Limb (tissue), 2 donors: ENCODE measurements around the gene CFAP119.

Experiments used
- DNase-seq, 2 donors: peaks; one replicate each; pipeline ENCODE4 v3.0.0-alpha.2; 2016; ENCODE audit errors: extremely low spot score in 2 of 2

Gene CFAP119

DNA sequence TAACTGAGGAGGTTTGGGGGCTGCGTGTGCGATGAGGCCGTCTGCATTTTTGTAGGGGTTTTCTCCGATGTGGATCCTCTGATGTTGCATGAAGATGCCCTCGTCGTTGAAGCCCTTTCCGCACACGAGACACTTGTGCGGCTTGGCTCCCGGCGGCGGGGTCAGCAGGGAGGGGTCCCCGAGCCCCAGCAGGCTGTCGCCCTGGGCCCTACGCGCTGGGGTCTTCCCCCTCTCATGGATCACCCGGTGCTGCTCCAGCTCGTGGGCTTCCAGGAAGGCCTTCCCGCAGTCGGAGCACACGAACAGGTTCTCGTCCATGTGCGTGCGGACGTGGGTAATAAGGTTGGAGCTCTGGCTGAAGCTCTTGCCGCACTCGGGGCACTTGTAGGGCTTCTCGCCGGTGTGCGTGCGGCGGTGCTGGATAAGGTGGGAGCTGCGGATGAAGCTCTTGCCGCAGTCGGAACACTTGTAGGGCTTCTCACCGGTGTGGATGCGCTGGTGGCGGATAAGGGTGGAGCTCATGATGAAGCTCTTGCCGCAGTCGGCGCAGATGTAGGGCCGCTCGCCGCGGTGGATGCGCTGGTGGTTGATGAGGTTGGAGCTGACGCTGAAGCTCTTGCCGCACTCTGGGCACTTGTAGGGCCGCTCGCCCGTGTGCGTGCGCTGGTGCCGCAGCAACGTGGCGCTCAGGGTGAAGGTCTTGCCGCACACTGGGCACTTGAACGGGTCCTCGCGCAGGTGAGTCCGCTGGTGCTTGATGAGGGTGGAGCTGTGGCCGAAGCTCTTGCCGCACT is 20.8 kb upstream of the CFAP119 start:
- DNase-seq: no peak

DNA sequence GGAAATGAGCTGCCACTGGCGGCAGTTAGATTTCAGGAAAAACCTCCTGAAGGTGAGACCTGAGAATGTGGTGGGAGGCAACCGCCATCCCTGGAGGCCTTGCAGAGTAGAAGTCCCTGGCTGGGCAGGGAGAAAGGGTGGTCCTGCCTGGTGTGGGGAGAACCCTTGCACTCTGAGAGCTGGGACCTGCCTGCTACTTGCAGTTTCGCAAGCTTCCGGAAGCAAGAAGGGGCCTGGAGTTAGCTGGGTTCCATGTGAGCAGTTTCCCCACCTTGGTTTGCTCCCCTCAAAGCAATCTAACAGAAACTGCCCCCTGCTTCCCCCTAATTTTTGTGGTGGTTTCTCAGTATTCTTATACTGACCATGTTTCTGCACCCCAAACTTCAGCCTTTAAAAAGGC is 18.7 kb upstream of the CFAP119 start:
- no peak for DNase-seq

GRCh38 chr16:30780021-30780420 is 18.2 kb upstream of the CFAP119 start:
- DNase-seq: no peak

DNA sequence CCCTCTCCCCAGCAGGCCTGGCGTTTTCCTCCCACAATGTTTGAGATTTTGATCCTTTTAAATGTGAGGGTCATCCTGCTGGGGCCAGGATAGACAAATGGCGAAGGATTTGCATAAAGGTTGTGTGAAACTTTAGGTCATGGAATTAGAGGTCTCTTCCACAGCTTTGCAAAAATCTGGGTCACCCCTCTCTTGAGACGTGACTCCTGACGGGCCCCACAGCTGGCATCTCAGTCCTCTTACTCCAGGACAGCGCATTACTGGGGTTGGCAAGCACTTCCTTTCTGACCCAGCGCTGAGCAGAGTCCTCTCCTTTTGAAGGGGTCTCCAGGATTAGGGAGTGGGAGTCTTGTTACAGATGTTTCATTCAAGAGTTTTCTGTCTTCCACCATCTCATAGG is 17.7 kb upstream of the CFAP119 start:
- DNase-seq: no peak

DNA sequence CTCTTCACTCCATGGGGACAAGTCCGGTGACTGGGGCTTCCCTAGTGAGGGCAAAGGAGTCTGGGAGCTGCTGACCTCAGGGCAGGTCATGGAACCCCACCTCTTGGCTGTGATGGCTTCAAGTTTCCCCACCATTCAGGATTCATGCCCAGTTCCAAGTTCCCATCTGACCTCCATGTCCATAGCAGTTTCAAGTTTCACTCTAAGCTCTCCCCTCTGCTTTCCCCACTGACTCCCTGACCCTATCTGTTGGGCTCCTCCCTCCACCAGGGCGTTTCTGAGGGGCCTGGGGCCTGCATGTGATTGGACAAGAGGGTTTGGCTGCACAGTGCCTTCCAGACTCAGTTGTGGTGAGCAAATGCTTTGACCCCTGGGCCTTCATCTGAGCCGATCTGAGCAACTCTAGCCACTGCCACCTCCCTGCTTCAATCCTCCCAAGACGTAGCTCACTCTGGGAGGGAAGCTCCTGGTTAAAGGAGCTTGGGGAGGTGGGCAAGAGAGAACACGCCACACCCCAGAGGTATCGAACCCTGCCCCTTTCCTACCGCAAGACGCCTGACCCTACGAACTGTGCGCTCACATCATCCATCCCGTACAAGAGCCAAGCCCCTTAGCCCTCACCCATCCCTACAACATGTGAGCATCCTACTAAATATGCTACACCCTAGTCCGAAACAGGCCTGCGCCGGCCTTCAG is 16.8 kb upstream of the CFAP119 start:
- DNase-seq: peak in 1 of 2 donors; percentile 26

GRCh38 chr16:30777591-30778297 is 15.9 kb upstream of the CFAP119 start:
- DNase-seq: peak in 1 of 2 donors; percentile 29

DNA sequence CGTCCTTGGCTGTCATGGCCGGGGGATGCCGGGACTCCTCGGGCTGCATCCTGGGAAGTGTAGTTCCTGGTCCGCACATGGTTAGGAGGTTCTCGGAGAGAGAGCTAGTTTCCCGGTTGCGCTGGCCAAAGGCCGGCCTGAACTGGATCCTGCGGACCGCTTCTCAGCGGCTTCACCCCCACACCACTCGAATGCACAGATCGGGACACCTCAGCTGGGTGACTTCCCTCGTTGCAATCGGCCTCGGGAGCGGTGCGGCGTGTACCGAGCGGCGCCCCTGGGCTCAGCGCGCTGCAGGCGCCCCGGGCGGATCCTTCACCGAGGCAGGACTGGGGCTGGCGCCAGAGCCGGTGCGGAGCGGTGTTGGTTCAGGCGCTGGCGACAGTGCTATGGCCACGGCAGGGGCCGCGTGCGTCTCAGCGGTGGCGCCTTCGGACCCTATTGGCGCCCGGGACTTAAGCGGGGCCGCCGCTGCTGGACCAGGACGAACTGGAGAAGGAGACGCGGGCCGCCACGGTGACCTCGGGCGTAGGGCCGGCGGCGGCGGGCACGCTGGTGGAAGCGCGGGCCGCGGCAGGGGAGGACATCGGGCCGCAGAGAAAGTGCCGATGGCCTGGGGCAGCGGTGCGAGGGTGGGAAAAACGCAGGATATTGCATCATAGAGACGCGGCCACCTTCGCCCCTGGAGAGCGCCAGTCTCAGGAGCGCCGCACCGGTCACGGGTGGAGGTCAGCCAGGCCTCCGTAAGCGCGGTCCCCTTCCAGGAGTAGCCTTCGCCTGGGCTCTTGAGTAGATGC is 13.7 kb upstream of the CFAP119 start:
- DNase-seq: peak; percentile 86 to 89

DNA sequence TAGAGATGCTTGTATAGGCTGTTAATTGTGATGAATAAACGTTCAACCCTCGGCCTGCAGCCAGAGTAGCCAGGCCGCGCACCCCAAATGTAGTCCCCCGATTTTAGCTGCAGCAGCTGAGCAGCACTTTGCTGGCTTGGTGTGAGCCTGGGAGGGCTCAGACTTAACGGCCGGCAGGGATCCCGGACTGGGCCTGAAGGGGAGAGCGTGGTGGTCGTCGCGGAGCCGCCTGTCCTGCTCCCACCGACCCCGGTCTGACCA is 13.2 kb upstream of the CFAP119 start:
- no peak for DNase-seq

DNA sequence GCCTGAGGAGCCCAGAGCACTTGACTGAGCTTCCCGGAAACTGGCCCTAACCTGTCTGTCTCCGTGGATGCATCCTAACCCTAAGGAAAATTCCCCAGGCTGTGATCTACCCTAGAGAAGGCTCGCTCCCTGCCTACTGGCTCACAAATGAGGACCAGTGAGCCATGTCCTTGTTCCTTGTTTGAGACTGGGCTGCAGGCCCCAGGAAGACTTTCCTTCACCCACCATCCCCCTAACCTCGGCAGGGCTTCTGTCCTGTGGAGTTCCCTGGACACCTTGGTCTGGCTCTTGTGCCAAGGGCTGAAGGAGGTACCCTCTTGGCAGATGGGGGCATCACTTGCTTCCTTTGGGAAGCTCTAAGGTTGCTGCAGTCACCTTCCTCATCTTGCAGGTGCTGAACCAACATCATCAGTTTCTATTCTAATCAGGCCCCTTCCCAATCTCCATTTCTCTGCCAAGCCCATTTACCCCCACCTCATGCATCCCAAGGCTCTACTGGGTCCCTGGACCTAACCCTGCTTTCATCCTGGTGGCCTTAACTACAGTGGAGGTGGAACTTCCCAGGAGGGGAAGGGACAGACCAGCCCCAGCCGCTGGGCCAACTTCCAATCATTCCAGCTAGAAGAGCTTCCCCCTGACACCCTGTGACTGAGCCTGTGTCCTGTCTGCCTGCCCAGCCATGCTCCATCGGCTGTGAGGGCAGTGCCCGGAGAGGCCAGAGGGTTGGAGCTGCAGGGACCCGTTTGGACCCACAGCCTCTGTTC is 12.7 kb upstream of the CFAP119 start:
- DNase-seq: peak in 1 of 2 donors; percentile 26

GRCh38 chr16:30773826-30774225 is 12.0 kb upstream of the CFAP119 start:
- peak in 1 of 2 donors; percentile 32 for DNase-seq

DNA sequence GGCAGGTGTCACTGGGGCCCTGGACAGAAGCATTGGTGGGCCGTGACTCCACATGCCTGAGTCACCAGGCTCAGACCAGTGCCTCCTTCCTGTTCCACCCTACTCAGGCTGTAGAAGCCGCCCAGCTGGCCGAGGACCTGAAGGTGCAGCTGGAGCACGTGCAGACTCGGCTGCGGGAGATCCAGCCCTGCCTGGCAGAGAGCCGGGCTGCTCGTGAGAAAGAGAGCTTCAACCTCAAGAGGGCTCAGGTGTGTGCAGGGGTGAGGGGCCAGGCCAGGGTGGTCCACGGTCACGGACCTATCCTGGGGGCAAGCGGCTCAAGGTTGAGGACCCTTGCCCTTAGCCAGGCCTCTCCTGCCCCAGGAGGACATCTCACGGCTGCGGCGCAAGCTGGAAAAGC is 9.9 kb upstream of the CFAP119 start:
- DNase-seq: peak in 1 of 2 donors; percentile 21

- DNase-seq: no peak
Observed at GRCh38 chr16:30769379-30770089, 7.7 kb upstream of the CFAP119 start.

GRCh38 chr16:30768583-30769181 is 6.8 kb upstream of the CFAP119 start:
- no peak for DNase-seq

GRCh38 chr16:30767767-30768465 is 6.1 kb upstream of the CFAP119 start:
- no peak for DNase-seq

DNA sequence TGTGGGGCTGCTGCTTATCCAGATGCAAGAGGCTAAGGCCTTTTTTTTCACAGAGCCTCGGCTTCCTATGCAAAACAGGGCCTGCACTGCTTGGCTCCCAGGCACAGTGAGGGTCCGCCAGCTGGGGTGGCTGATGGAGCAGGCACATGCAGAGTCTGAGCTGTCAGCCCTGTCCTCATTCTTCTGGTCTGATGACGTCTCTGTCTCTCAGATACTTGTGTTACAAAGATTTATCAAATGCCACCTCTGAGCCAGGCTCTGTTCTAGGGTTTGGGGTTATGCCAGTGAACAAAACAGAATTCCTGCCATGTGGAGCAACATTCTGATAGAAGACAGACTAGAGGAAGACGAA is 5.0 kb upstream of the CFAP119 start:
- no peak for DNase-seq

DNA sequence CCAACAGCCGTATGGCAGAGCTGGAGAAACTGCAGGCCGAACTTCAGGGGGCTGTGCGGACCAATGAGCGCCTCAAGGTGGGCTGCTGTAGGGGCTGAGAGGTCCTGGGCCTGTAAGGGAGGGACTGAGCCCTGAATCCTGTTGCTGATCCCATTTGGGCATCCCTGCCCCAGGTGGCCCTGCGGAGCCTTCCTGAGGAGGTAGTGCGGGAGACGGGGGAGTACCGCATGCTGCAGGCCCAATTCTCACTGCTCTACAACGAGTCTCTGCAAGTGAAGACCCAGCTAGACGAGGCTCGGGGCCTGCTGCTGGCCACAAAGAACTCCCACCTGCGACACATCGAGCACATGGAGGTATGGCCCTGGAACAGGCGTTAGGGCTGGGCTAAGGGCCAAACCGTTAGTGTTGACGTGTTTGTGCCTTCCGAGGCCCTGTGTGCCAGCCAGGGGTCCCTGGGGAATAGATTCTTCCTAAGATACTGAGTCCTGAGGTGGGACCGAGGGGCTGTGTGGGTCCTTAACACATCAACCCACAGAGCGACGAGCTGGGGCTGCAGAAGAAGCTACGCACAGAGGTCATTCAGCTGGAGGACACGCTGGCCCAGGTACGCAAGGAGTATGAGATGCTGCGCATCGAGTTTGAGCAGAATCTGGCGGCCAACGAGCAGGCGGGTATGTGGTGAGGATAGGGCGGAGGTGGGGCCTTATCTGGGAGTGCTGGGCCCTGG is 4.5 kb upstream of the CFAP119 start:
- no peak for DNase-seq

DNA sequence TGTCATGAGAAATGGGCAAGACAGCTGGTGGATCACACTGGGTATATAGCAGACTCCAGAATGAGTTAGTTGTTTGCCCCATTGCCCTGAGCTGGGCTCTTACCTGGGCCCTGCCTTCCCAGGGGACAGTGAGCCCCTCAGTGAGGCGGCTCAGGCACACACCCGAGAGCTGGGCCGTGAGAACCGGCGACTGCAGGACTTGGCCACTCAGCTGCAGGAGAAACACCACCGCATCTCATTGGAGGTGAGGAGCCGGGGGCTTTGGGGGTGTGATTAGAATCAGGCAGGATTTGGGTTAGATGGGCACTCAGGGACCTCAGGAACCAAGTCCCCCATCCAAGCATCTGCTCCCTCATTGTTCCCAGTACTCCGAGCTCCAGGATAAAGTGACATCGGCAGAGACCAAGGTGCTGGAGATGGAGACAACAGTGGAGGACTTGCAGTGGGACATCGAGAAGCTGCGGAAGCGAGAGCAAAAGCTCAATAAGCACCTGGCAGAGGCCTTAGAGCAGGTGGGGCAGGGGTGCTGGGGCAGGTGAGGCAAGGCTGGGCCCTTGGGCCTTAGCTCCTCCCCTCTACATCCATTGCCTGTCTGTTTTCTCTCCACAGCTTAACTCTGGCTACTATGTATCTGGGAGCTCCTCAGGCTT is 3.1 kb upstream of the CFAP119 start:
- DNase-seq: no peak

- no peak for DNase-seq
Observed at GRCh38 chr16:30764086-30764485, 2.2 kb upstream of the CFAP119 start.
